OCI-LY7 (cell line): ENCODE data around the gene PPP2R3A.

ENCODE experiments used
- CTCF ChIP-seq: fragments of 200-600 bp; sonication (generic); conservative IDR thresholded peaks from 2 replicates; pipeline ENCODE4 v1.5.1; 2014; ENCODE audit warnings: mild to moderate bottlenecking, antibody characterized with exemption, low read length, moderate library complexity, mixed read lengths
- EZH2phosphoT487 ChIP-seq: fragments of 200-600 bp; sonication (generic); IDR thresholded peaks from 2 replicates; pipeline ENCODE4 v1.6.1; 2018; ENCODE audit warnings: low read depth, borderline replicate concordance, mild to moderate bottlenecking, mixed run types, antibody characterized with exemption, low read length, moderate library complexity, mixed read lengths

GRCh38 chr3:136075811-136076210 lies 110.3 kb downstream of the PPP2R3A start:
- TF ChIP-seq CTCF (no peak), EZH2phosphoT487 (no peak)
